ENCODE data around the gene TSR3. TPM values are rescaled to one million over a fixed set of nuclear protein-coding genes. Genes with fewer than 3 reads are reported as not detected.

The TSR3 gene
- total RNA-seq, 1 donor from 2014 or later = 38.2 TPM

GRCh38 chr16:1324286-1324826 is 27.3 kb downstream of the TSR3 start:
- no peak for DNase-seq (ENCODE audit: low spot score)

GRCh38 chr16:1323296-1324239 is 28.1 kb downstream of the TSR3 start:
- no peak for DNase-seq (ENCODE audit: low spot score)

GRCh38 chr16:1322407-1322806 is 29.3 kb downstream of the TSR3 start:
- DNase-seq (ENCODE audit: low spot score) = no peak

GRCh38 chr16:1320658-1321240 is 30.9 kb downstream of the TSR3 start:
- no peak for DNase-seq (ENCODE audit: low spot score)

GRCh38 chr16:1320097-1320496 is 31.6 kb downstream of the TSR3 start:
- DNase-seq (ENCODE audit: low spot score) = no peak

GRCh38 chr16:1319041-1319440 is 32.6 kb downstream of the TSR3 start:
- DNase-seq (ENCODE audit: low spot score) = no peak

- no peak for DNase-seq (ENCODE audit: low spot score)
Measured at GRCh38 chr16:1318268-1318545, 33.5 kb downstream of the TSR3 start.

- DNase-seq (ENCODE audit: low spot score) = no peak
Measured at GRCh38 chr16:1317479-1318267, 34.0 kb downstream of the TSR3 start.

- DNase-seq (ENCODE audit: low spot score) = no peak
Measured at GRCh38 chr16:1316033-1316405, 35.7 kb downstream of the TSR3 start.

- DNase-seq (ENCODE audit: low spot score) = no peak
Measured at GRCh38 chr16:1315081-1316032, 36.3 kb downstream of the TSR3 start.

- no peak for DNase-seq (ENCODE audit: low spot score)
Measured at GRCh38 chr16:1314399-1315068, 37.1 kb downstream of the TSR3 start.

- no peak for DNase-seq (ENCODE audit: low spot score)
Measured at GRCh38 chr16:1313721-1314369, 37.8 kb downstream of the TSR3 start.

GRCh38 chr16:1312903-1313302 is 38.8 kb downstream of the TSR3 start:
- DNase-seq (ENCODE audit: low spot score) = no peak

- no peak for DNase-seq (ENCODE audit: low spot score)
Measured at GRCh38 chr16:1312467-1312816, 39.2 kb downstream of the TSR3 start.

GRCh38 chr16:1311738-1312466 is 39.8 kb downstream of the TSR3 start:
- DNase-seq (ENCODE audit: low spot score) = no peak

GRCh38 chr16:1311212-1311737 is 40.4 kb downstream of the TSR3 start:
- no peak for DNase-seq (ENCODE audit: low spot score)

- no peak for DNase-seq (ENCODE audit: low spot score)
Measured at GRCh38 chr16:1310832-1311200, 40.9 kb downstream of the TSR3 start.

- peak; percentile 71 for DNase-seq (ENCODE audit: low spot score)
Measured at GRCh38 chr16:1309888-1310831, 41.5 kb downstream of the TSR3 start.

Measured in ureter (tissue), 1 donor.